ENCODE data around the gene GCNT1.

DNA sequence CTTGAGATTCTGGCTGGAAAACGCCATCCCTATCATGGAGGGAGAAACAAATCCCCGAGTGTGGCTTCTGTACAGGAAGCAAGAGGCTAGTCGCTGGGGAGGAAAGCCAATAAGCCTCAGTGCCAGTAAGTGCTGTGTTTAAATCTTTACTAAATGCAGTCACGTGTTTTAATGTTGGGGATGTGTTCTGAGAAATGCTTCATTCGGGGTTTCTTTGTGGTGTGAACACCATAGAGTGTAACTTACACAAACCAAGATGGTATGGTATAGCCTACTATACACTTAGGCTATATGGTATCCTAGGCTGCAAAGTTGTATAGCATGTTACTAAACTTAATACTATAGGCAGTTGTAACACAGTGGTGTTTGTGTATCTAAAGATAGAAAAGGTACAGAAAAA lies 94.7 kb downstream of the GCNT1 start:
- TF ChIP-seq, protein P1, sequence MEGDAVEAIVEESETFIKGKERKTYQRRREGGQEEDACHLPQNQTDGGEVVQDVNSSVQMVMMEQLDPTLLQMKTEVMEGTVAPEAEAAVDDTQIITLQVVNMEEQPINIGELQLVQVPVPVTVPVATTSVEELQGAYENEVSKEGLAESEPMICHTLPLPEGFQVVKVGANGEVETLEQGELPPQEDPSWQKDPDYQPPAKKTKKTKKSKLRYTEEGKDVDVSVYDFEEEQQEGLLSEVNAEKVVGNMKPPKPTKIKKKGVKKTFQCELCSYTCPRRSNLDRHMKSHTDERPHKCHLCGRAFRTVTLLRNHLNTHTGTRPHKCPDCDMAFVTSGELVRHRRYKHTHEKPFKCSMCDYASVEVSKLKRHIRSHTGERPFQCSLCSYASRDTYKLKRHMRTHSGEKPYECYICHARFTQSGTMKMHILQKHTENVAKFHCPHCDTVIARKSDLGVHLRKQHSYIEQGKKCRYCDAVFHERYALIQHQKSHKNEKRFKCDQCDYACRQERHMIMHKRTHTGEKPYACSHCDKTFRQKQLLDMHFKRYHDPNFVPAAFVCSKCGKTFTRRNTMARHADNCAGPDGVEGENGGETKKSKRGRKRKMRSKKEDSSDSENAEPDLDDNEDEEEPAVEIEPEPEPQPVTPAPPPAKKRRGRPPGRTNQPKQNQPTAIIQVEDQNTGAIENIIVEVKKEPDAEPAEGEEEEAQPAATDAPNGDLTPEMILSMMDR (IDR thresholded peaks at IDR 0.05; ENCODE audit: poor library complexity), result no peak
- TF ChIP-seq EZH2phosphoT487 (IDR thresholded peaks at IDR 0.05; ENCODE audit: low read depth, severe bottlenecking, unreplicated experiment) (no peak), EZH2 (IDR thresholded peaks at IDR 0.05; ENCODE audit: borderline replicate concordance) (no peak)
